OCI-LY3 (cell line): ENCODE results near the gene OCIAD2.

Experiments used
- CTCF ChIP-seq: fragments of 200-600, 300-600 bp; sonication (generic); IDR thresholded peaks from 2 replicates; pipeline ENCODE4 v1.5.1; 2014; ENCODE audit warnings: antibody characterized with exemption, low read length, low read depth
- EZH2phosphoT487 ChIP-seq: fragments of 200-600 bp; shearing (Covaris generic); IDR thresholded peaks from 2 replicates; pipeline ENCODE4 v1.6.1; 2018; ENCODE audit warnings: antibody characterized with exemption, mixed run types, low read depth

GRCh38 chr4:48854395-48854683, 52.2 kb downstream of the OCIAD2 start:
- TF ChIP-seq CTCF (no peak), EZH2phosphoT487 (no peak)
